ENCODE measurements around the gene RXFP4. TPM values are rescaled to one million over a fixed set of nuclear protein-coding genes. Genes with fewer than 3 reads are reported as not detected.

Gene RXFP4
- total and polyA plus RNA-seq, 9 of the 15 experiments (the other 6 are each of a cell fraction or from before 2014, with no cell fraction given), result 0.64 TPM; not detected in 8

GRCh38 chr1:155968051-155968400 lies 26.6 kb downstream of the RXFP4 start (continued):
- TF ChIP-seq ZNF384 (IDR thresholded peaks at IDR 0.05; ENCODE audit: low read depth, low read length), result peak; percentile 86

GRCh38 chr1:155968670-155969069 lies 27.2 kb downstream of the RXFP4 start:
- H3K36me3 ChIP-seq (ENCODE audit: control insufficient read depth, insufficient read depth, low read length), result peaks cover 77% of the 10 kb centered on the region; the same call in 2 of the 3 replicates
- no peak overlapping the region for H2AFZ ChIP-seq (ENCODE audit: low read depth, low read length)
- no peaks in the 10 kb centered on the region for H3K9me3 ChIP-seq (replicated peaks; ENCODE audit: control insufficient read depth, insufficient read depth, low read depth, low read length)
- H4K20me1 ChIP-seq (replicated peaks; ENCODE audit: control insufficient read depth, insufficient read depth, low read length), result peaks cover 6% of the 10 kb centered on the region; the same call in 1 of the 2 replicates
- no TSS peak for BruUV-seq (replicated peaks)
- H3K4me1 ChIP-seq (replicated peaks in 1 of 2; ENCODE audit: control insufficient read depth in 2 of 2, insufficient read depth in 2 of 2, low read length in 2 of 2), result peaks cover 37 to 46% of the 10 kb centered on the region in 2 experiments
- intact Hi-C loops (cut with micrococcal nuclease) (no loop called here), in situ Hi-C loops (cut with MboI) (no loop called here)
- POLR2A ChIA-PET, result interaction anchor here (0.6 to 6.0 kb wide), 8 partner anchors 9 to 1303 kb away, joined by 3 to 41 read pairs (median 4); partner anchors contain the start of gene ARHGEF2
- H3K79me2 ChIP-seq (ENCODE audit: control insufficient read depth, insufficient read depth, low read length), result peaks cover 66% of the 10 kb centered on the region
- no peak for DNase-seq (ENCODE audit: extremely low read depth in 1 of 4, low spot score in 3 of 4)
- no peak overlapping the region for H3K27ac ChIP-seq (ENCODE audit: extremely low read depth, low read depth, low read length)
- no peak for ATAC-seq
- no peak for FAIRE-seq
- no peaks in the 10 kb centered on the region for H3K27me3 ChIP-seq (ENCODE audit: control insufficient read depth in 2 of 2, insufficient read depth in 2 of 2, low read length in 2 of 2)
- WGBS (ENCODE audit: insufficient coverage, low coverage, missing lambda C conversion rate), result 98% methylated on average over 3 of the region's 3 CpGs
- H3K4me2 ChIP-seq (ENCODE audit: insufficient read depth, low read length), result no peak overlapping the region
- H3K4me3 ChIP-seq, result no peak overlapping the region
- no peak overlapping the region for H3K9ac ChIP-seq (ENCODE audit: insufficient read depth in 1 of 2, low read depth in 2 of 2, low read length in 2 of 2)
- peaks cover 5% of the 10 kb centered on the region for H3K9me1 ChIP-seq (ENCODE audit: control insufficient read depth, insufficient read depth, low read length)
- CTCF ChIA-PET (ENCODE audit: low intra/inter-chr PET ratio), result no interaction called here
- no peak for TF ChIP-seq KDM5B (IDR thresholded peaks at IDR 0.05; ENCODE audit: insufficient replicate concordance, low read depth, low read length)
- no peak for TF ChIP-seq RBM14 (IDR thresholded peaks at IDR 0.05; ENCODE audit: borderline replicate concordance, insufficient read depth, low read depth, low read length)
- no peak for TF ChIP-seq SRSF3 (IDR thresholded peaks at IDR 0.05; ENCODE audit: insufficient read depth, low read length)
- no peak for TF ChIP-seq PHF8 (IDR thresholded peaks at IDR 0.05; ENCODE audit: borderline replicate concordance, low read length)
- TF ChIP-seq SMAD1 (IDR thresholded peaks at IDR 0.05; ENCODE audit: low read depth, low read length, partially characterized antibody), result no peak
- no peak for TF ChIP-seq MYC (IDR thresholded peaks at IDR 0.05; ENCODE audit: low read depth, low read length)
- TF ChIP-seq MYC (CRISPR knock-in tag; IDR thresholded peaks at IDR 0.05; ENCODE audit: borderline replicate concordance, low read depth), result no peak
- no peak for TF ChIP-seq L3MBTL2 (IDR thresholded peaks at IDR 0.05)
- no peak for TF ChIP-seq ZNF354B (CRISPR knock-in tag; IDR thresholded peaks at IDR 0.05)
- no peak for TF ChIP-seq HLTF (IDR thresholded peaks at IDR 0.05)
- no peak for TF ChIP-seq ZBTB26 (CRISPR knock-in tag; IDR thresholded peaks at IDR 0.05)
- no peak for TF ChIP-seq FOXJ3 (CRISPR knock-in tag; IDR thresholded peaks at IDR 0.05)
- no peak for TF ChIP-seq CHD4 (IDR thresholded peaks at IDR 0.05; ENCODE audit: insufficient read depth, insufficient replicate concordance, low read depth, low read length, poor library complexity, severe bottlenecking)
- TF ChIP-seq ZSCAN32 (CRISPR knock-in tag; IDR thresholded peaks at IDR 0.05), result no peak
- no peak for TF ChIP-seq ATF3 (IDR thresholded peaks at IDR 0.05)
- TF ChIP-seq ATF3 (CRISPR knock-in tag; conservative IDR thresholded peaks at IDR 0.05), result no peak
- no peak for TF ChIP-seq RNF2 (IDR thresholded peaks at IDR 0.05)
- TF ChIP-seq ESRRA (IDR thresholded peaks at IDR 0.05; ENCODE audit: borderline replicate concordance, low read depth), result no peak
- no peak for TF ChIP-seq ZNF707 (CRISPR knock-in tag; conservative IDR thresholded peaks at IDR 0.05)
